Hematopoietic multipotent progenitor cell (in vitro differentiated cells): ENCODE measurements around the gene NPSR1. TPM values are rescaled to one million over a fixed set of nuclear protein-coding genes. Genes with fewer than 3 reads are reported as not detected.
"Not testable (repeated sequence)": the region's sequence is repeated elsewhere in the genome, so short reads cannot be mapped to it uniquely, and the experiment has no call there.

Source experiments
- DNase-seq, 3 donors: peaks; one replicate each; pipeline ENCODE4 v3.0.0-alpha.2; 2011 to 2015; ENCODE audit warnings: low read depth in 2 of 3, low spot score in 2 of 3
- total RNA-seq: library from RNA; depleted of rRNA; stranded (reverse); fragments of >200 nt; gene quantifications from one replicate; pipeline ENCODE4 v1.2.3, GENCODE V29; 2012

Gene NPSR1
- total RNA-seq, 1 donor = under 0.01 TPM

DNA sequence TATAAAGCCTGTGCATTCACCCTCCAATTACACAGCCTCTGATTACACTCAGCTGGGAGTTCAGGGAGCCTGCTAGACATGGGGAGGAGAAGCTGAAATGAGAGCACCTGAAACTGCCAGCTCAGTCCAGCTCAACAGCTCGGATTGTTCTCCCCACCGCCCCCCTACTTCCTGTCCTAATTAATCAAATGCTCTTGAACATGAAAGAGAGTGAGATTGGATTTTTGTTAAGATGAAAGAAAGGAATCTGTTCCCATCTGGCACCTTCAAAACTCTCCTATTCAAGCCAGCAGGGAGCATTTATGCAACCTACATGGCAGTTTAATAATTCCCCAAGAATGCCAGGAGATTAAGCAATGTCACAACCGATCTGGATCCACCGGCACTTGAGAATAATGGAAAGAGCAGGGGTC lies 98.0 kb downstream of the NPSR1 start:
- no peak for DNase-seq

DNA sequence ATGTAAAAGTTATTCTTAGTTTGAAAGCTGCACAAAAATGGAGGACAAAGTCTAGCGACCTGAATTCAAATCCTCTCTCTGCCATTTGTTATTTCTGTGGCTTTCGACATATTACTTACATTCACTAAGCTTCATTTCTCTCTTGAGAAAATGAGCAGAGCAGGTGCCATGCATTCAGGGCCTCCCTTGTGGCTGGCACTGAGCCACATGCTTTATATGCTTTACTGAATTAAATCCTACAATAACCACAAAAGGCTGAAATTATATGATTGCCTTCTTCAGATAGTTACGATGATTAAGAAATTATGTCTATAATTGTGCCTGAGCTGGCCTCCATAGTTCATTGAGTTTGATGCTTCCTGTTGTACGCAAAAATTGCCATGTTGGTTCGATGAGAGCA lies 98.7 kb downstream of the NPSR1 start:
- no peak for DNase-seq

DNA sequence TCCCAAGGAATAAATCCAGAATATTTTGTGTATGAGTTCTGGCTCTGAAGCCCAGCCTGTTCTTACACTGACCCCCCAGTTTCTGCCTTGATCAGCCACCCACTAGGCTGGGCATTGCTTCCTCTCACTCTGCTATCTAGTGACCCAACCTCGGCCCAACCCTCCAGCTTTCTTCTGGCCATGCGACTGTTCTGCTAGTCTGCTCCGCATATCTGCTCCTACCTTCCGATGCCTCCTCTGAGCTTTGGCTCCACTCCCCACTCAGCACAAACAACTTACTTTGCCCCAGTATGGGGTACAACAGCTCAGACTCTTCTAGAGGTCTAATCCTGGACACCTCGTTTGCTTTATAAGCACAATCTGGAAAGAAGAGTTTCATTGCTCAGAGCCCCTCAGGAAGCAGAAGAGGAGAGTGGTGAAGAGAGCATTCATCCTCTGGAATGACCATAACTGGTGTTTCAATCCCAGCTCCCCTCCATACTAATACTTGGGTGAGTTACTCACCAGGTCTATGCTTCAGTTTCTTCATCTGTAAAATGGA lies 99.6 kb downstream of the NPSR1 start:
- DNase-seq = no peak

- DNase-seq = no peak
These were observed 100.1 kb downstream of the NPSR1 start for GRCh38 chr7:34758111-34758601.

DNA sequence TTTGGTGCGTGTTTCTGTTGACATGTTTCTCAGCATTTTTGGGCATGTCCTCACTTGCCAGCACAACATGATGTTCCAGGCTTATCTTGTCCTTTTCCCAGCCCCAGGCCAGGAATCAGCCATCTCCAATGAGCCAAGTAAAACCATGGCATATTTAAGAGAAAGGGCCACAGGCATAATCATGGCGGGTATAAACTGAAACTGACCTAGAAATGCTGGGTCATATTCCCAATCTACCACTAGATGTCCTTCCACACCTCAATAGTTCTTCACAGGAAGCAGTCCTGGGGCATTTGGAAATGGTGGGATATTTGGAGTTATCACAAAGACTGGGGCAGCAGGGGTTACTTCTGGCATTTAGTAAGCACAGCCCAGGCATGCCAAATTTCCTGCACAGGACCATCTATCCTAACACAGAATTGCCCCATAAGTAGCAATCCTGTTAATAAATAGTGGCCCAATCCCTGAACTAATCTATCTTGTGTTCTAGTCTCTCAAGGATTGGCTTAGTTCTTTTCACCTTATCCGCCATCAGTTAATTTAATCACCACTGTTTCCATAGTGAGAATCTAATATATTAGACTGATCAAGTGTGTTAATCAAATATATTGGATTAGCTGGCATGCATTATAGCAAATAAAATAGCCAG lies 101.6 kb downstream of the NPSR1 start:
- peak in 1 of 3 donors; percentile 3 for DNase-seq

DNA sequence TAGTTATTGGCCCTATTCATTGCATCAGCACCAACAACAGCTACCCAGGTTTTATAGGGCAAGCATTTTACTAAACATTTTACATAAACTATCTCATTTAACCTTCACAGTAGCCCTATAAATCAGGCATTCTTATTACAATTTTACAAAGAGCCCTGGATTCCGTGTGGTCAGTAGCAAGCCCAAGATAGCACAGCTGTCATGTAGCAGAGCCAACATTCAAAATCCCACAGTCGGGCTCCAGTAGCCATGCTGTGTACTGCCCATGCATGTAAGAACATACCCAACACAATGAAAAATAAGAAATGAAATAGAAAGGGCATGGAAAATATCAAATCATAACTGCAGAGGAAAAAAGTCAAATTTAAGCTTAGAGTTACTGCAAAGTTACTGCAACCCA lies 102.3 kb downstream of the NPSR1 start:
- no peak for DNase-seq

- DNase-seq = no peak
These were observed 103.2 kb downstream of the NPSR1 start for GRCh38 chr7:34761206-34761605.

- no peak for DNase-seq
These were observed 103.6 kb downstream of the NPSR1 start for GRCh38 chr7:34761627-34762026.

DNA sequence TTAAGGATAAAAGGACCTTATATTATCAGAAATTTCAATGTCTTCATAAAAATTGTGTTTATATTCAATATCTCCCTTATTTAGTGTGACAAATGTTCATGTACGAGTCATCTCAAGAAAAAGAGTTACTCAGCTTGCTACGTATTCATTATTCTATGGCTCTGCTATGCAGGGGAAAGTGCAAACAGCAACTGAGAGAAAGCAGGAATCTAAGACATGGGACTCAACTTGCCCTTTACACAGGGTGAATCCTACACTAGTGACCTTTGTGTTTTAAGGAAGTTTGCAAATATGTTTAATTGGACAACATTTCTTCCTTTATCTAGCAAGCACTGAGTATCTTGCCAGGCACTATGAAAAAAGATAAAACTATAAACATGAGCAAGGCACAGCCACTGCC lies 104.7 kb downstream of the NPSR1 start:
- DNase-seq = no peak

DNA sequence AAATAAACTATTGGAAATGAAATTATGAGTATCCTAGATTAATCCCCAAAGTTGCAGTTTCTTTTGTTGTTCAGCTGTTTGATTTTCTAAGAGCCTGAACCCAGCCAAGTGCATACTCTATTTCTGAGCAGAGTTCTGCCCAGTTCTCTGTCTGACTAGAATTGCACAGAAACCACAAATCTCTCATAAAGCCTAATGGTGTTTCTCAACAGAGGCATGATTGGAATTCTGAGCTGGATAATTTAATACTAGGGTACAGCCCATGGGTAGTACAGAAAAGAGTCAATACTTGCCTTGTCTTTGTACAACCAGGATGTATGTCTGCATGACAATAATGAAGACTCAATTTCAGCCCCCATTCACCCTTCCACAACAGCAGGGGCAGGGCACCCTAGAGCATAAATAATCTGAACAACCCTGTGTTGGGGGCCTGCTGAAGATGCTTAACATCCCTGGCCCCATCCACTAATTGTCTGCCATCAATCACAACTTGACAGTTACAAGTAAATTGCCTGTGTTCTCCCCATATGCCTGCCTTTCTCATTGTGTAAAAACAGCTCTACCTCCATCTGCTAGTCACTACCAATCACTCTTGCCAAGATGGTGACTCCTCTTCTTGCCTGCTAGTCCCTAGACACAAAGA lies 114.4 kb downstream of the NPSR1 start:
- no peak for DNase-seq

DNA sequence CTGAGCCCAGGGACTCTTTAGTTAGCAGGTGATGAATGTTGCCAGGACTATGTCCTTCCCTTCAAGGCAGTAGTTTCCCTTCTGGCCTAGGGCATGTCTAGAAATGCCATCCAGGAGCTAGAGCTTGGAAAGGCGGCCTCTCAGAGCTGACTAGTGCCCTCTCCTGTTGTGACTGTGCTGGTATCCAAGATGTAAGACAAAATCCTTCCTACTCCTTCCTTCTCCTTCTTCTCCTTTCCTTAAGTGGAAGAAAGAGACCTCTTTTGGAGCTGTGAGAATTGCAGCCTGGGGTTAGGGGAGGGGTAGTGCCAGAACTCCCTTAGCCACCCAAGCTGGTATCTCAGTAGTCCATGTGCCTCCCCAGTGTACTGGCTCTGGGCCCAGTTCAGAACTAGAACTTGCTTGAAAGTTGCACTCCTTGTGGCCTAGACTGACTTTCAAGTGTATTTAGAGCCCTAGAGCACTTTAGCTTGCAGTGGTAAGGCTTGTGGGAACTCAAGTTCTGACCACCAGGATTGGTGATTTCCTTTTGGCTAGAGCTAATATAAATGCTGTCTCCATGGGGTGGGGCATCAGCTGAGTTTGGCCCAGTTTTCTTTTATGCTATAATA lies 118.8 kb downstream of the NPSR1 start:
- DNase-seq = no peak

DNA sequence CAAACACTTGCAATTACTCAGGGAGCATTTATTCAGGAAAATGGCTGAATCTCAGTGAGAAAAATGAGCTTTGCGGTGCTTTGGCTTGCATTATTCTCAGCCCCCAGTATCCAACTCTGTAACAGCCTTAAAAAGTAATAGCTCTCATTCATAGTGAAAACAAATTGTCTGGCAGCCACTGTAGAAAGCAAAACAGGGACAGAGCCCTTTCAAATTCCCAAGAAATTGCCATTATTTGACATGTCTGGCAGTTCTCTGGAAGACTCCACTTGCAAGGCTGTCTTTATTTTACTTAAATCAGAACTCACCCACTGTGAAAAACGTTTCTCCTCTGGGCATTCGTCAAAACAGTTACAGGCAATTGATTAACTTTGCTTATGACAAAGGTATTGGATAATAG lies 122.5 kb downstream of the NPSR1 start:
- DNase-seq = no peak

- DNase-seq = no peak
These were observed 129.6 kb downstream of the NPSR1 start for GRCh38 chr7:34787586-34787985.

GRCh38 chr7:34806831-34807230 lies 148.8 kb downstream of the NPSR1 start:
- DNase-seq = no peak

DNA sequence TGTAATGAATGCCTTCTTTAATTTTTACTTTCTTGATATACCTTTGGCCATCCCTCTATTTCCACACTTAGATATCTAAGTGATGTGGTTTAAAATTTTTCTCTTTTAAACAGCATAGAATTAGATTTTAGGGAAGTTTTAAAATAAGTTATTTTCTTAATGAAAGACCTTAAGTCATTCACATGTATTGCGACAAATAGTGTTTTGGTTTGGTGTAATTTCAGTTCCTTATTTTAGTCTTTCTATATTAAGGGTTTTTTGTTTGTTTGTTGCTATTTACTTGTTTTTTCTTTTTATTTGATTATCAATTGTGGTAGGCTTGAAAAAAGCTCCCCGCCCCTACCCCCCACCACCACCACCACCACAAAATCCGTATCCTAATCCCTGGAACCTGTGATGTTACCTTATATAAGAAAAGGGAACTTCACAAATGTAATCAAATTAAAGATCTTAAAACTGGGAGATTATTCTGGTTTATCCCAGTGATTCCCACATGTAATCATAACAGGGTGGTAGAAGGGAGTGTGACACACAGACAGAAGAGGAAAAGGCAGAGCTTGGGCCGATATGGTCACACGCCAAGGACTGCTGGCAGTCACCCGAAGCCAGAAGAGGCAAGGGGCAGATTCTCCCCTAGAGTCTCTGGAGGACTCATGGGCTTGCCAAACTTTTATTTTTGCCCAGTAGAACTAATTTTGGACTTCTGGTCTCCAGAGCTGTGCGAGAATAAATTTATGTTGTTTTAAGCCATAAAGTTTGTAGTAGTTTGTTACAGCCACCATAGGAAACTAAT lies 149.7 kb downstream of the NPSR1 start:
- DNase-seq = no peak

DNA sequence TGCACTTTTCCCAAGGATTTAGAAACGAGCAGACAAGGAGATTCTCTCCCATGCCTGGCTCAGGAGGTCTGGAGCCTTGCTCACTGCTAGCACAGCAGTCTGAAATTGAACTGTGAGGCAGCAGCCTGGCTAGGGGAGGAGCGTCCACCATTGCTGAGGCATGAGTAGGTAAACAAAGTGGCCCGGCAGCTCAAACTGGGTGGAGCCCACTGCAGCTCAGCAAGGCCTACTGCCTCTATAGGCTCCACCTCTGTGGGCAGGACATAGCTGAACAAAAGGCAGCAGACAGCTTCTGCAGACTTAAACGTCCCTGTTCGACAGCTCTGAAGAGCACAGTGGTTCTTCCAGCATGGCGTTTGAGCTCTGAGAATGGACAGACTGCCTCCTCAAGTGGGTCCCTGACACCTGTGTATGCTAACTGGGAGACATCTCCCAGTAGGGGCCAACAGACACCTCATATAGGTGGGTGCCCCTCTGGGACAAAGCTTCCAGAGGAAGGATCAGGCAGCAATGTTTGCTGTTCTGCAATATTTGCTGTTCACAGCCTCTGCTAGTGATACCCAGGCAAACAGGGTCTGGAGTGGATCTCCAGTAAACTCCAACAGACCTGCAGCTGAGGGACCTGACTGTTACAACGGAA lies 156.3 kb downstream of the NPSR1 start:
- not testable (repeated sequence) for DNase-seq

DNA sequence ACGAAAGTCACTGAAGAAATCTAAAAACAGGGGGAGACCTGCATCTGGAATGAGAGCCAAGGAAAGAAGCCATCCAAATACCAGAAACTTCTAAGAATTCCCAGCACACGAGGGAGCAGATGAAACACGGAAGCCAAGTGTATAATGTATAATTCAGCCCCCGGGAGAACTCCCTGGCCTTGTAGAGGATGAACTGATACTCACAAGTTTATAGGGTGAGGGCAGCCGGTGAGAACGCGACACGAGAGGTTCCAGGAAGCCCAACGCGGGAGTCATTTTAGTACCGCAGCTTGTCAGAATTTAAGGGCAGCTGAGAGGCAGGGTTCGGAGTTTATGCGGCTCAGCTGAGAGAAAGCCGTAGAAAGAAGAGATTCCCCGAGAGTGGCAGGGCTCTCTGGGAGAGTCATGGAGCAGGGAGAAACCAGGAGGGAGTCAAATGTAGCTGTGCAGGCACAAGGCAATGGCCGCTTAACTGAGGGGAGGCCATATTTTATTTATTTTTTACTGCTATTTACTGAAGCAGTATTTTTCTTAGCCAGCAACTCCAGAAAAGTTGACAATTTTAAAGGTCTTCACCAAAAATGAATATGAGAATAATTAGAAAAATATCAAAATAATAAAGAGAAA lies 164.0 kb downstream of the NPSR1 start:
- DNase-seq = no peak

- peak; percentile 6 to 39 (median 9) for DNase-seq
These were observed 165.7 kb downstream of the NPSR1 start for GRCh38 chr7:34823650-34824258.

- no peak for DNase-seq
These were observed 167.2 kb downstream of the NPSR1 start for GRCh38 chr7:34825221-34825620.

DNA sequence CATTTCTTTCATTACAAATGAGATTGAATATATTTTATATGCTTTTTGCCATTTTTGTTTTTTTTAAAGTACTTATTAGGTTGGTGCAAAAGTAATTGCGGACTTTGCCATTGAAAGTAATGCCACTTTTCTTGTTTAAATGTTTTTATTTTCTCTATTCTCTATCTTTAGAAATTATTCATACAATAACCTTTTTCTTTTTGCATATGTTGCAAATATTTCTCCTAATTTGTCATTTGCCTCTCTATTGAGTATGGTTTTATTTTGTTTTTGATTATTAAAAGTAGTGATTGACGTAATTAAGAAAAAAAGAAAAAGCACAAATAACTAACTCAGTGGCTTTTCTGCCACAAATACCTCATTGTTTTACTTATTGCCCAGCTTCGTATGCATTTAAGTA lies 172.4 kb downstream of the NPSR1 start:
- no peak for DNase-seq
